WERI-Rb-1 (cell line): ENCODE data around the gene DYNC1I1.

ENCODE experiments used
- DNase-seq: peaks from one replicate; pipeline ENCODE4 v3.0.0-alpha.2; 2020
- H3K27ac ChIP-seq: fragments of 250-450 bp; sonication (Bioruptor Pico); 2 replicates; pipeline ENCODE4 v1.5.1; 2020; ENCODE audit warnings: mild to moderate bottlenecking, moderate library complexity
- H3K27me3 ChIP-seq: fragments of 250-450 bp; sonication (Bioruptor Pico); 2 replicates; pipeline ENCODE4 v1.5.1; 2021; ENCODE audit warnings: mild to moderate bottlenecking, low read depth, moderate library complexity; ENCODE audit not compliant: insufficient read depth, severe bottlenecking
- H3K36me3 ChIP-seq: fragments of 250-450 bp; sonication (Bioruptor Pico); 2 replicates; pipeline ENCODE4 v1.5.1; 2020; ENCODE audit warnings: mild to moderate bottlenecking, moderate library complexity
- H3K4me3 ChIP-seq: 2 replicates; pipeline ENCODE4 v1.5.1; 2011; ENCODE audit warnings: low read depth, mild to moderate bottlenecking, control low read depth, low read length
- H3K9me3 ChIP-seq: fragments of 250-450 bp; sonication (Bioruptor Pico); 2 replicates; pipeline ENCODE4 v1.5.1; 2021; ENCODE audit warnings: mild to moderate bottlenecking, moderate library complexity; ENCODE audit not compliant: severe bottlenecking
- CTCF ChIP-seq: IDR thresholded peaks from 2 replicates; pipeline ENCODE4 v1.5.1; 2011; ENCODE audit warnings: low read depth, mild to moderate bottlenecking, control low read depth, inconsistent platforms, low read length

The DYNC1I1 gene

GRCh38 chr7:95910341-95910740 lies 138.0 kb downstream of the DYNC1I1 start:
- no peak overlapping the region for H3K27ac ChIP-seq
- H3K9me3 ChIP-seq: no peaks in the 10 kb centered on the region
- no peaks in the 10 kb centered on the region for H3K36me3 ChIP-seq
- H3K4me3 ChIP-seq: no peak overlapping the region
- DNase-seq: peak; percentile 92
- H3K27me3 ChIP-seq: no peaks in the 10 kb centered on the region
- TF ChIP-seq CTCF: no peak

GRCh38 chr7:95915731-95916130 lies 143.4 kb downstream of the DYNC1I1 start:
- no peaks in the 10 kb centered on the region for H3K36me3 ChIP-seq
- no peak for DNase-seq
- H3K27ac ChIP-seq: no peak overlapping the region
- H3K27me3 ChIP-seq: no peaks in the 10 kb centered on the region
- TF ChIP-seq CTCF: no peak
- no peak overlapping the region for H3K4me3 ChIP-seq
- H3K9me3 ChIP-seq: no peaks in the 10 kb centered on the region

- no peak overlapping the region for H3K27ac ChIP-seq
- DNase-seq: peak; percentile 73
- no peaks in the 10 kb centered on the region for H3K27me3 ChIP-seq
- no peak overlapping the region for H3K4me3 ChIP-seq
- peak; percentile 68 for TF ChIP-seq CTCF
- H3K36me3 ChIP-seq: no peaks in the 10 kb centered on the region
- H3K9me3 ChIP-seq: no peaks in the 10 kb centered on the region
These were observed 144.4 kb downstream of the DYNC1I1 start for GRCh38 chr7:95916573-95917297.

- Histone ChIP-seq H3K27ac (no peak overlapping the region), H3K36me3 (no peaks in the 10 kb centered on the region), H3K9me3 (no peaks in the 10 kb centered on the region), H3K4me3 (no peak overlapping the region), H3K27me3 (no peaks in the 10 kb centered on the region)
- no peak for DNase-seq
- no peak for TF ChIP-seq CTCF
These were observed 145.3 kb downstream of the DYNC1I1 start for GRCh38 chr7:95917634-95918033.

- Histone ChIP-seq H3K27ac (no peak overlapping the region), H3K9me3 (no peaks in the 10 kb centered on the region), H3K36me3 (no peaks in the 10 kb centered on the region), H3K4me3 (no peak overlapping the region), H3K27me3 (no peaks in the 10 kb centered on the region)
- DNase-seq: no peak
- no peak for TF ChIP-seq CTCF
These were observed 147.2 kb downstream of the DYNC1I1 start for GRCh38 chr7:95919556-95919955.

- Histone ChIP-seq H3K27ac (no peak overlapping the region), H3K36me3 (no peaks in the 10 kb centered on the region), H3K27me3 (no peaks in the 10 kb centered on the region), H3K9me3 (no peaks in the 10 kb centered on the region), H3K4me3 (no peak overlapping the region)
- no peak for TF ChIP-seq CTCF
- no peak for DNase-seq
These were observed 149.2 kb downstream of the DYNC1I1 start for GRCh38 chr7:95921543-95921942.
